GM12878 (cell line): Measurements from ENCODE around the gene STARD8. TPM values are rescaled to one million over a fixed set of nuclear protein-coding genes. Genes with fewer than 3 reads are reported as not detected.

Experiments used
- ATAC-seq: fragments of 200-7000 bp; cut with Tn5 transposase; 3 replicates; pipeline ENCODE4 v1.9.1; 2020; ENCODE audit warnings: mild to moderate bottlenecking, moderate library complexity
- BruUV-seq: library from RNA; stranded (reverse); fragments of 400-500 nt; replicated peaks from 2 replicates; lab custom pipeline; 2021; lab: Mats Ljungman, UMichigan
- CTCF ChIA-PET: fragments of 300-600 bp; sonication (Branson Sonifier 250); formaldehyde crosslinking; extraction: SDS; loops from one replicate; lab custom pipeline; 2021; ENCODE audit warnings: inconsistent platforms; lab: Yijun Ruan, JAX
- POLR2A ChIA-PET: fragments of 350-600 bp; formaldehyde crosslinking; extraction: SDS; loops from one replicate; lab custom pipeline; 2021; ENCODE audit warnings: inconsistent platforms; lab: Charles Lee
- RAD21 ChIA-PET: fragments of 300-600 bp; sonication (Branson Sonifier 250); formaldehyde crosslinking; loops from one replicate; lab custom pipeline; 2023; ENCODE audit warnings: antibody characterized with exemption; ENCODE audit not compliant: unreplicated experiment; lab: Charles Lee
- SMC1A ChIA-PET: fragments of 300-600 bp; sonication (Branson Sonifier 250); formaldehyde crosslinking; loops from one replicate; lab custom pipeline; 2023; ENCODE audit not compliant: unreplicated experiment, uncharacterized antibody; lab: Charles Lee
- DNase-seq: peaks from one replicate; pipeline ENCODE4 v3.0.0-alpha.2; 2011; ENCODE audit warnings: low read depth, low spot score
- FAIRE-seq: peaks from 3 replicates; lab custom pipeline; 2011; peaks lifted over from hg19 to GRCh38; lab: Jason Lieb, UNC
- H2AFZ ChIP-seq: 2 replicates; pipeline ENCODE4 v1.6.0; 2011; ENCODE audit warnings: low read depth, low read length, control low read depth; ENCODE audit not compliant: control insufficient read depth
- H3K27ac ChIP-seq: 2 replicates; pipeline ENCODE4 v1.5.1; 2011; ENCODE audit warnings: control low read depth; ENCODE audit not compliant: control insufficient read depth, insufficient read depth
- H3K27me3 ChIP-seq, 2 experiments: replicated peaks in 1 of 2; 2 replicates each; pipeline versions ENCODE4 v1.6.0 to v1.6.1; 2011; ENCODE audit warnings: low read length in 1 of 2; ENCODE audit not compliant: control insufficient read depth in 2 of 2, insufficient read depth in 2 of 2
- H3K36me3 ChIP-seq, 2 experiments: 2 replicates each; pipeline ENCODE4 v1.5.1; 2011; ENCODE audit warnings: low read length in 1 of 2; ENCODE audit not compliant: control insufficient read depth in 2 of 2, insufficient read depth in 2 of 2
- H3K4me1 ChIP-seq: 2 replicates; pipeline ENCODE4 v1.6.1; 2011; ENCODE audit warnings: mild to moderate bottlenecking, low read length, moderate library complexity, mixed read lengths; ENCODE audit not compliant: control insufficient read depth, insufficient read depth
- H3K4me2 ChIP-seq: 2 replicates; pipeline ENCODE4 v1.6.0; 2011; ENCODE audit warnings: control low read depth; ENCODE audit not compliant: control insufficient read depth, insufficient read depth
- H3K4me3 ChIP-seq: fragments of 200-600 bp; sonication (generic); 2 replicates; pipeline ENCODE4 v1.5.1; 2016
- H3K79me2 ChIP-seq: 2 replicates; pipeline ENCODE4 v1.6.0; 2011; ENCODE audit warnings: low read length; ENCODE audit not compliant: control insufficient read depth, insufficient read depth
- H3K9ac ChIP-seq: 2 replicates; pipeline ENCODE4 v1.8.0; 2011; ENCODE audit warnings: low read length, control low read depth, mixed read lengths; ENCODE audit not compliant: control insufficient read depth, insufficient read depth
- H3K9me3 ChIP-seq: replicated peaks from 3 replicates; pipeline ENCODE4 v1.5.1; 2011; ENCODE audit warnings: mild to moderate bottlenecking, low read length; ENCODE audit not compliant: control insufficient read depth, insufficient read depth
- H4K20me1 ChIP-seq: 2 replicates; pipeline ENCODE4 v1.6.0; 2011; ENCODE audit not compliant: control insufficient read depth, insufficient read depth
- ATF2 ChIP-seq: IDR thresholded peaks from 2 replicates; pipeline ENCODE4 v1.6.1; 2012; ENCODE audit warnings: low read length, inconsistent platforms
- CEBPB ChIP-seq, 2 experiments: fragments of 150-350 bp in 1 of 2; IDR thresholded peaks; 2 replicates each; pipeline ENCODE4 v1.6.1; 2012 to 2014; ENCODE audit warnings: low read depth in 2 of 2, low read length in 2 of 2, borderline replicate concordance in 1 of 2, inconsistent platforms in 1 of 2
- IRF5 ChIP-seq: fragments of 450-650 bp; IDR thresholded peaks from 2 replicates; pipeline ENCODE4 v1.6.1; 2017; ENCODE audit warnings: borderline replicate concordance
- MLLT1 ChIP-seq: fragments of 450-650 bp; IDR thresholded peaks from 2 replicates; pipeline ENCODE4 v1.6.1; 2016; ENCODE audit warnings: mild to moderate bottlenecking
- RAD21 ChIP-seq: IDR thresholded peaks from 2 replicates; pipeline ENCODE4 v1.6.1; 2011; ENCODE audit warnings: mild to moderate bottlenecking, low read depth, low read length, moderate library complexity; ENCODE audit not compliant: insufficient read depth
- TBL1XR1 ChIP-seq: IDR thresholded peaks from 2 replicates; pipeline ENCODE4 v1.6.1; 2012; ENCODE audit warnings: low read depth, low read length, improper control_type of control experiment
- ZBTB11 ChIP-seq: fragments of 450-650 bp; formaldehyde crosslinking; IDR thresholded peaks from 2 replicates; pipeline ENCODE4 v1.5.0; 2022; ENCODE audit warnings: mild to moderate bottlenecking, missing genetic modification characterization
- ZNF274 ChIP-seq: IDR thresholded peaks from one replicate; pipeline ENCODE4 v1.8.0; 2011; ENCODE audit not compliant: insufficient read length, insufficient read depth
- ZNF687 ChIP-seq: fragments of 450-650 bp; IDR thresholded peaks from 2 replicates; pipeline ENCODE4 v1.6.1; 2017; ENCODE audit warnings: mild to moderate bottlenecking, moderate library complexity
- WGBS: methylation state at CpG from one replicate; pipeline ENCODE4 v1.1.6; 2016; ENCODE audit warnings: low lambda C conversion rate; ENCODE audit not compliant: insufficient replicate concordance, insufficient coverage; ENCODE audit errors: missing lambda C conversion rate; 5-methylcytosine and 5-hydroxymethylcytosine counted together
- in situ Hi-C: fragments of 300-500 bp; cut with MboI; formaldehyde crosslinking; loops from 9 replicates; pipeline ENCODE4 v1.14.3; 2018; ENCODE audit warnings: mixed read lengths
- intact Hi-C: fragments of 100-400 bp; cut with micrococcal nuclease; formaldehyde crosslinking; loops from one replicate; pipeline ENCODE4 v1.14.2; 2022; ENCODE audit not compliant: unreplicated experiment
- polyA plus RNA-seq, 11 experiments: library from polyadenylated mRNA; depleted of rRNA in 4 of 11; unstranded in 6 of 11; stranded (reverse) in 5 of 11; fragments of >200 nt; fragmentation: Nextera tagmentation in 4 of 11; fragmentation: Illumina TruSeq in 1 of 11; extraction: Ambion mirVana in 4 of 11; extraction: Trizol in 1 of 11; gene quantifications; 1 replicate in 1 of 11; 2 replicates in 10 of 11; pipeline versions ENCODE4 v1.2.1 to v1.2.3, GENCODE V29; 2011 to 2016; ENCODE audit warnings: inconsistent platforms in 2 of 11, missing spikeins in 2 of 11, low read depth in 1 of 11
- total RNA-seq, 4 experiments: library from RNA; depleted of rRNA in 3 of 4; stranded (reverse); fragments of >200 nt in 3 of 4; fragmentation: Illumina TruSeq in 1 of 4; extraction: Trizol in 1 of 4; gene quantifications; 2 replicates each; pipeline versions ENCODE4 v1.2.1 to v1.2.3, GENCODE V29; 2013 to 2021

STARD8 gene
- total and polyA plus RNA-seq, 10 of the 15 experiments (the other 5 are each of a cell fraction or from before 2014, with no cell fraction given): 0.03 to 0.14 (median 0.07) TPM; not detected in 6

- no peak for TF ChIP-seq ZBTB11 (CRISPR knock-in tag)
Measured at GRCh38 chrX:68711845-68712244, 64.4 kb downstream of the STARD8 start (continued).

GRCh38 chrX:68714856-68715255, 67.4 kb downstream of the STARD8 start:
- H2AFZ ChIP-seq: no peak overlapping the region
- no peaks in the 10 kb centered on the region for H3K36me3 ChIP-seq
- in situ Hi-C loops: loop anchor here (5.0 kb wide), 2 partner anchors 208 to 518 kb away; no protein-coding TSS in a partner anchor
- H3K4me2 ChIP-seq: no peak overlapping the region
- H3K27ac ChIP-seq: no peak overlapping the region
- no peaks in the 10 kb centered on the region for H3K79me2 ChIP-seq
- H3K9me3 ChIP-seq: no peaks in the 10 kb centered on the region
- intact Hi-C loops: loop anchor here (5.0 kb wide), 1 partner anchor 518 kb away; no protein-coding TSS in a partner anchor
- ChIA-PET RAD21 (no interaction called here), SMC1A (no interaction called here), POLR2A (no interaction called here), CTCF (no interaction called here)
- no peak for FAIRE-seq
- no peak for DNase-seq
- 23% methylated on average over 3 of the region's 3 CpGs for WGBS
- no peaks in the 10 kb centered on the region for H3K4me1 ChIP-seq
- H3K27me3 ChIP-seq: no peaks in the 10 kb centered on the region
- H3K9ac ChIP-seq: no peak overlapping the region
- no peaks in the 10 kb centered on the region for H4K20me1 ChIP-seq
- no TSS peak for BruUV-seq
- no peak overlapping the region for H3K4me3 ChIP-seq
- no peak for ATAC-seq
- TF ChIP-seq RAD21 (no peak), TBL1XR1 (no peak), MLLT1 (no peak), ZNF687 (no peak), ZNF274 (no peak), CEBPB (IDR thresholded peaks at IDR 0.05; ENCODE audit: borderline replicate concordance in 1 of 2, low read depth in 2 of 2, low read length in 2 of 2) (no peak), ATF2 (no peak), IRF5 (no peak)
